ENCODE data around the gene POC1A.
"Not testable (repeated sequence)": the region's sequence is repeated elsewhere in the genome, so short reads cannot be mapped to it uniquely, and the experiment has no call there.

The POC1A gene

GRCh38 chr3:52049503-52049902 is 104.7 kb downstream of the POC1A start:
- Histone ChIP-seq H3K4me3 (ENCODE audit: low read depth, low read length) (no peak overlapping the region), H3K36me3 (ENCODE audit: control insufficient read depth, insufficient read depth, low read length) (peaks cover 32% of the 10 kb centered on the region), H3K27ac (ENCODE audit: low read depth, low read length) (no peak overlapping the region), H3K9me3 (ENCODE audit: control insufficient read depth, insufficient read depth, low read depth, low read length) (no peaks in the 10 kb centered on the region), H3K4me1 (ENCODE audit: control insufficient read depth, insufficient read depth, low read length) (peaks cover 37% of the 10 kb centered on the region), H3K27me3 (ENCODE audit: control insufficient read depth, insufficient read depth, low read length) (no peaks in the 10 kb centered on the region), H3K9ac (ENCODE audit: low read length) (no peak overlapping the region)

GRCh38 chr3:52047295-52047960 is 106.8 kb downstream of the POC1A start:
- Histone ChIP-seq H3K9ac (ENCODE audit: low read length) (no peak overlapping the region), H3K9me3 (ENCODE audit: control insufficient read depth, insufficient read depth, low read depth, low read length) (no peaks in the 10 kb centered on the region), H3K27me3 (ENCODE audit: control insufficient read depth, insufficient read depth, low read length) (no peaks in the 10 kb centered on the region), H3K4me3 (ENCODE audit: low read depth, low read length) (no peak overlapping the region), H3K27ac (ENCODE audit: low read depth, low read length) (no peak overlapping the region), H3K36me3 (ENCODE audit: control insufficient read depth, insufficient read depth, low read length) (peaks cover 26% of the 10 kb centered on the region), H3K4me1 (ENCODE audit: control insufficient read depth, insufficient read depth, low read length) (peaks cover 25% of the 10 kb centered on the region)

- no peak overlapping the region for H3K27ac ChIP-seq (ENCODE audit: low read depth, low read length)
These were observed 107.4 kb downstream of the POC1A start for GRCh38 chr3:52046902-52047239.

GRCh38 chr3:52046186-52046901 is 107.9 kb downstream of the POC1A start:
- peak overlapping the region; percentile 2 for H3K9ac ChIP-seq (ENCODE audit: low read length)
- H3K9me3 ChIP-seq (ENCODE audit: control insufficient read depth, insufficient read depth, low read depth, low read length) = no peaks in the 10 kb centered on the region
- no peak overlapping the region for H3K4me3 ChIP-seq (ENCODE audit: low read depth, low read length)
- no peaks in the 10 kb centered on the region for H3K27me3 ChIP-seq (ENCODE audit: control insufficient read depth, insufficient read depth, low read length)
- H3K27ac ChIP-seq (ENCODE audit: low read depth, low read length) = no peak overlapping the region
- H3K36me3 ChIP-seq (ENCODE audit: control insufficient read depth, insufficient read depth, low read length) = peaks cover 15% of the 10 kb centered on the region
- H3K4me1 ChIP-seq (ENCODE audit: control insufficient read depth, insufficient read depth, low read length) = peaks cover 22% of the 10 kb centered on the region; the same call in 1 of the 2 replicates

More at GRCh38 chr3:52046902-52047239, 107.4 kb downstream of the POC1A start:
- H3K27me3 ChIP-seq (ENCODE audit: control insufficient read depth, insufficient read depth, low read length) = no peaks in the 10 kb centered on the region
- no peak overlapping the region for H3K4me3 ChIP-seq (ENCODE audit: low read depth, low read length)
- no peaks in the 10 kb centered on the region for H3K9me3 ChIP-seq (ENCODE audit: control insufficient read depth, insufficient read depth, low read depth, low read length)
- H3K4me1 ChIP-seq (ENCODE audit: control insufficient read depth, insufficient read depth, low read length) = peaks cover 22% of the 10 kb centered on the region; the same call in 1 of the 2 replicates
- peak overlapping the region; percentile 2 for H3K9ac ChIP-seq (ENCODE audit: low read length)
- H3K36me3 ChIP-seq (ENCODE audit: control insufficient read depth, insufficient read depth, low read length) = peaks cover 20% of the 10 kb centered on the region

- Histone ChIP-seq H3K27me3 (ENCODE audit: control insufficient read depth, insufficient read depth, low read length) (no peaks in the 10 kb centered on the region), H3K4me3 (ENCODE audit: low read depth, low read length) (no peak overlapping the region), H3K4me1 (ENCODE audit: control insufficient read depth, insufficient read depth, low read length) (peaks cover 27% of the 10 kb centered on the region; the same call in 1 of the 2 replicates), H3K9ac (ENCODE audit: low read length) (no peak overlapping the region), H3K27ac (ENCODE audit: low read depth, low read length) (no peak overlapping the region), H3K36me3 (ENCODE audit: control insufficient read depth, insufficient read depth, low read length) (peaks cover 2% of the 10 kb centered on the region), H3K9me3 (ENCODE audit: control insufficient read depth, insufficient read depth, low read depth, low read length) (no peaks in the 10 kb centered on the region)
These were observed 109.2 kb downstream of the POC1A start for GRCh38 chr3:52044869-52045619.

GRCh38 chr3:52043750-52044149 is 110.5 kb downstream of the POC1A start:
- Histone ChIP-seq H3K9ac (ENCODE audit: low read length) (no peak overlapping the region), H3K9me3 (ENCODE audit: control insufficient read depth, insufficient read depth, low read depth, low read length) (no peaks in the 10 kb centered on the region), H3K27me3 (ENCODE audit: control insufficient read depth, insufficient read depth, low read length) (no peaks in the 10 kb centered on the region), H3K27ac (ENCODE audit: low read depth, low read length) (no peak overlapping the region), H3K4me1 (ENCODE audit: control insufficient read depth, insufficient read depth, low read length) (peaks cover 28% of the 10 kb centered on the region; the same call in 1 of the 2 replicates), H3K36me3 (ENCODE audit: control insufficient read depth, insufficient read depth, low read length) (no peaks in the 10 kb centered on the region), H3K4me3 (ENCODE audit: low read depth, low read length) (no peak overlapping the region)

GRCh38 chr3:52043039-52043438 is 111.2 kb downstream of the POC1A start:
- H3K36me3 ChIP-seq (ENCODE audit: control insufficient read depth, insufficient read depth, low read length); H3K9me3 ChIP-seq (ENCODE audit: control insufficient read depth, insufficient read depth, low read depth, low read length); H3K27ac ChIP-seq (ENCODE audit: low read depth, low read length); H3K9ac ChIP-seq (ENCODE audit: low read length); H3K4me3 ChIP-seq (ENCODE audit: low read depth, low read length); H3K27me3 ChIP-seq (ENCODE audit: control insufficient read depth, insufficient read depth, low read length): not testable (repeated sequence)
- peaks cover 28% of the 10 kb centered on the region; the same call in 1 of the 2 replicates for H3K4me1 ChIP-seq (ENCODE audit: control insufficient read depth, insufficient read depth, low read length)

- Histone ChIP-seq H3K4me3 (ENCODE audit: low read depth, low read length) (no peak overlapping the region), H3K9me3 (ENCODE audit: control insufficient read depth, insufficient read depth, low read depth, low read length) (no peaks in the 10 kb centered on the region), H3K27ac (ENCODE audit: low read depth, low read length) (no peak overlapping the region), H3K9ac (ENCODE audit: low read length) (no peak overlapping the region), H3K4me1 (ENCODE audit: control insufficient read depth, insufficient read depth, low read length) (peaks cover 20% of the 10 kb centered on the region; the same call in 1 of the 2 replicates), H3K27me3 (ENCODE audit: control insufficient read depth, insufficient read depth, low read length) (no peaks in the 10 kb centered on the region), H3K36me3 (ENCODE audit: control insufficient read depth, insufficient read depth, low read length) (no peaks in the 10 kb centered on the region)
These were observed 113.0 kb downstream of the POC1A start for GRCh38 chr3:52041118-52041731.

GRCh38 chr3:52040600-52040999 is 113.6 kb downstream of the POC1A start:
- H3K4me1 ChIP-seq (ENCODE audit: control insufficient read depth, insufficient read depth, low read length) = peaks cover 14% of the 10 kb centered on the region; the same call in 1 of the 2 replicates
- no peak overlapping the region for H3K27ac ChIP-seq (ENCODE audit: low read depth, low read length)
- no peak overlapping the region for H3K9ac ChIP-seq (ENCODE audit: low read length)
- H3K4me3 ChIP-seq (ENCODE audit: low read depth, low read length) = no peak overlapping the region
- H3K27me3 ChIP-seq (ENCODE audit: control insufficient read depth, insufficient read depth, low read length) = no peaks in the 10 kb centered on the region
- no peaks in the 10 kb centered on the region for H3K9me3 ChIP-seq (ENCODE audit: control insufficient read depth, insufficient read depth, low read depth, low read length)
- no peaks in the 10 kb centered on the region for H3K36me3 ChIP-seq (ENCODE audit: control insufficient read depth, insufficient read depth, low read length)

GRCh38 chr3:52039846-52040245 is 114.4 kb downstream of the POC1A start:
- Histone ChIP-seq H3K27me3 (ENCODE audit: control insufficient read depth, insufficient read depth, low read length) (no peaks in the 10 kb centered on the region), H3K4me1 (ENCODE audit: control insufficient read depth, insufficient read depth, low read length) (peaks cover 6% of the 10 kb centered on the region; the same call in 1 of the 2 replicates), H3K4me3 (ENCODE audit: low read depth, low read length) (no peak overlapping the region), H3K9ac (ENCODE audit: low read length) (no peak overlapping the region), H3K36me3 (ENCODE audit: control insufficient read depth, insufficient read depth, low read length) (no peaks in the 10 kb centered on the region), H3K27ac (ENCODE audit: low read depth, low read length) (no peak overlapping the region), H3K9me3 (ENCODE audit: control insufficient read depth, insufficient read depth, low read depth, low read length) (no peaks in the 10 kb centered on the region)

Data from HUES6 (cell line).